Superior temporal gyrus (tissue), 1 donor: Measurements from ENCODE around the gene PRKG1.

ENCODE experiments used
- DNase-seq: peaks from one replicate; pipeline ENCODE4 v3.0.0-alpha.2; 2016; ENCODE audit errors: extremely low spot score

PRKG1 gene

GRCh38 chr10:51585742-51586141 lies 511.5 kb downstream of the PRKG1 start:
- DNase-seq = no peak

- no peak for DNase-seq
Observed at GRCh38 chr10:51588984-51589383, 514.7 kb downstream of the PRKG1 start.

- no peak for DNase-seq
Observed at GRCh38 chr10:51590818-51591217, 516.5 kb downstream of the PRKG1 start.

- no peak for DNase-seq
Observed at GRCh38 chr10:51596695-51597094, 522.4 kb downstream of the PRKG1 start.

- DNase-seq = no peak
Observed at GRCh38 chr10:51599647-51600046, 525.4 kb downstream of the PRKG1 start.

- no peak for DNase-seq
Observed at GRCh38 chr10:51602326-51602725, 528.0 kb downstream of the PRKG1 start.

GRCh38 chr10:51604579-51604978 lies 530.3 kb downstream of the PRKG1 start:
- DNase-seq = no peak

- DNase-seq = no peak
Observed at GRCh38 chr10:51606825-51607462, 532.7 kb downstream of the PRKG1 start.

GRCh38 chr10:51607463-51607835 lies 533.2 kb downstream of the PRKG1 start:
- no peak for DNase-seq

GRCh38 chr10:51608211-51608610 lies 533.9 kb downstream of the PRKG1 start:
- no peak for DNase-seq

GRCh38 chr10:51615764-51616298 lies 541.5 kb downstream of the PRKG1 start:
- DNase-seq = no peak

- no peak for DNase-seq
Observed at GRCh38 chr10:51617576-51618235, 543.4 kb downstream of the PRKG1 start.

- DNase-seq = no peak
Observed at GRCh38 chr10:51619365-51619764, 545.1 kb downstream of the PRKG1 start.

- no peak for DNase-seq
Observed at GRCh38 chr10:51620131-51620530, 545.8 kb downstream of the PRKG1 start.

GRCh38 chr10:51624013-51624412 lies 549.7 kb downstream of the PRKG1 start:
- DNase-seq = no peak

GRCh38 chr10:51629934-51630639 lies 555.8 kb downstream of the PRKG1 start:
- DNase-seq = no peak

- no peak for DNase-seq
Observed at GRCh38 chr10:51630640-51631005, 556.3 kb downstream of the PRKG1 start.

- no peak for DNase-seq
Observed at GRCh38 chr10:51635436-51635835, 561.1 kb downstream of the PRKG1 start.

- DNase-seq = no peak
Observed at GRCh38 chr10:51638211-51638610, 563.9 kb downstream of the PRKG1 start.

GRCh38 chr10:51638737-51639136 lies 564.5 kb downstream of the PRKG1 start:
- no peak for DNase-seq

- DNase-seq = no peak
Observed at GRCh38 chr10:51640120-51640819, 566.0 kb downstream of the PRKG1 start.

GRCh38 chr10:51642581-51642980 lies 568.3 kb downstream of the PRKG1 start:
- peak; percentile 82 for DNase-seq
